ENCODE results near the gene FRMPD4. TPM values are rescaled to one million over a fixed set of nuclear protein-coding genes. Genes with fewer than 3 reads are reported as not detected.

The FRMPD4 gene
- total and polyA plus RNA-seq, 2 of the 13 experiments (the other 11 are each of a cell fraction or from before 2014, with no cell fraction given) = not detected

GRCh38 chrX:12673487-12673886 lies 535.2 kb downstream of the FRMPD4 start:
- H3K9me3 ChIP-seq (ENCODE audit: low read length) = no peaks in the 10 kb centered on the region
- no peaks in the 10 kb centered on the region for H3K27me3 ChIP-seq (ENCODE audit: control insufficient read depth in 1 of 2, insufficient read depth in 2 of 2, low read length in 2 of 2)
- no peak overlapping the region for H3K4me3 ChIP-seq (replicated peaks in 1 of 3; ENCODE audit: insufficient read depth in 1 of 3, low read depth in 2 of 3, low read length in 3 of 3)
- TF ChIP-seq ATF7-NPFF (CRISPR knock-in tag; IDR thresholded peaks at IDR 0.05; ENCODE audit: low read depth) = no peak
- no peak for TF ChIP-seq AKNA (CRISPR knock-in tag; IDR thresholded peaks at IDR 0.05; ENCODE audit: borderline replicate concordance)
- no peak for TF ChIP-seq GMEB1 (CRISPR knock-in tag; IDR thresholded peaks at IDR 0.05; ENCODE audit: borderline replicate concordance)
- no peak for TF ChIP-seq ZFP37 (CRISPR knock-in tag; IDR thresholded peaks at IDR 0.05; ENCODE audit: borderline replicate concordance)
- no peak for TF ChIP-seq ZBTB38 (CRISPR knock-in tag; IDR thresholded peaks at IDR 0.05)
- no peak overlapping the region for H3K27ac ChIP-seq (ENCODE audit: extremely low read length, insufficient read depth, low read length)
- H2AFZ ChIP-seq (ENCODE audit: low read length) = no peak overlapping the region
- no peak overlapping the region for H3K4me2 ChIP-seq (ENCODE audit: low read depth, low read length)
- ChIA-PET POLR2A (no interaction called here), CTCF (ENCODE audit: low intra/inter-chr PET ratio, low total read pairs) (no interaction called here)
- no peaks in the 10 kb centered on the region for H3K79me2 ChIP-seq (ENCODE audit: insufficient read depth, low read length)
- FAIRE-seq = no peak
- H3K9ac ChIP-seq (ENCODE audit: insufficient read depth, low read depth, low read length) = no peak overlapping the region
- no peak for ATAC-seq
- H4K20me1 ChIP-seq (ENCODE audit: insufficient read depth, low read length) = no peaks in the 10 kb centered on the region
- no peaks in the 10 kb centered on the region for H3K36me3 ChIP-seq (replicated peaks in 1 of 2; ENCODE audit: control insufficient read depth in 1 of 2, insufficient read depth in 2 of 2, low read length in 2 of 2)
- intact Hi-C loops (cut with micrococcal nuclease; ENCODE audit: unreplicated experiment) (no loop called here), in situ Hi-C loops (cut with HindIII; ENCODE audit: extremely low pct_ligation_motif_present, low pct_unique_long_range_greater_than_20kb) (no loop called here)
- BruUV-seq (replicated peaks) = no TSS peak
- H3K4me1 ChIP-seq (ENCODE audit: insufficient read depth, low read length) = no peaks in the 10 kb centered on the region
- 0% methylated on average over 2 of the region's 2 CpGs for WGBS (ENCODE audit: low lambda C conversion rate)
- no peak for DNase-seq (ENCODE audit: low spot score)

All from HepG2 (cell line).